ENCODE data around the gene COL15A1. TPM values are rescaled to one million over a fixed set of nuclear protein-coding genes. Genes with fewer than 3 reads are reported as not detected.

The COL15A1 gene
- polyA plus RNA-seq, 1 donor (not counting 4 experiments of a cell fraction or from before 2014, with no cell fraction given): not detected

DNA sequence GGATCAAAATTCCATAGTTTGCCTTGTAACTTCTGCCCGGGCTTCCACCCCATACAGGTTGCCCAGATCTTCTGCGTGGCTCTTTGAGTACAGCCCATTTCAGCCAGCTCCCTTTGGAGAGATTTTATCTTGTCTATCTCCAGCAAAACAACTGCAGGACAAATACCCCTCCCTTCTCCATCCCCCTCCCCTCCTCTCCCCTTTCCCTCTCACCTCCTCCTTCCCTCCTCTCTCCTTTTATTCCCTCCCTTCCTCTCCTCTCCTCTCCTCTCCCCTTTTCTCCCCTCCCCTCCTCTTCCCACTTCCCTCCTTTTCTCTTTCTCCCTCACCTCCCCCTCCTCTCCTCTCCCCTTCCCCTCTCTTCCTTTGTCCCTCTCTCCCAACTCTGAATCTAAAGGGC, 58.2 kb downstream of the COL15A1 start:
- Histone ChIP-seq H3K27me3 (ENCODE audit: control insufficient read depth, extremely low read depth, insufficient read depth, low read length) (peaks cover 19% of the 10 kb centered on the region), H3K9ac (ENCODE audit: control insufficient read depth, extremely low read depth, insufficient read depth, low read length) (no peak overlapping the region), H3K4me3 (ENCODE audit: control insufficient read depth in 2 of 3, extremely low read depth in 1 of 3, insufficient read depth in 2 of 3, low read depth in 1 of 3, low read length in 3 of 3) (no peak overlapping the region), H3K4me1 (ENCODE audit: control insufficient read depth, extremely low read depth, insufficient read depth, low read length) (no peaks in the 10 kb centered on the region), H3K9me3 (ENCODE audit: control insufficient read depth, low read depth, low read length) (no peaks in the 10 kb centered on the region), H2AFZ (ENCODE audit: control insufficient read depth, low read length) (no peak overlapping the region), H3K4me2 (ENCODE audit: control insufficient read depth, extremely low read depth, insufficient read depth, low read depth, low read length) (no peak overlapping the region), H4K20me1 (ENCODE audit: control insufficient read depth, extremely low read depth, insufficient read depth, low read length) (no peaks in the 10 kb centered on the region), H3K36me3 (ENCODE audit: control insufficient read depth in 2 of 2, extremely low read depth in 1 of 2, insufficient read depth in 2 of 2, low read length in 2 of 2) (no peaks in the 10 kb centered on the region), H3K27ac (ENCODE audit: control insufficient read depth, insufficient read depth, low read length) (no peak overlapping the region), H3K79me2 (ENCODE audit: control insufficient read depth, insufficient read depth, low read length) (no peaks in the 10 kb centered on the region), H3K9me1 (ENCODE audit: control insufficient read depth, extremely low read depth, insufficient read depth, low read length) (no peaks in the 10 kb centered on the region)
- FAIRE-seq (no peak), DNase-seq (ENCODE audit: low read depth, low spot score) (no peak)
- dilution Hi-C loops (cut with MboI; ENCODE audit: extremely low pct_ligation_motif_present, low sequenced_read_pairs): loop anchor here (10.0 kb wide), 1 partner anchor 123 kb away; no protein-coding TSS in a partner anchor
- TF ChIP-seq, protein P1, sequence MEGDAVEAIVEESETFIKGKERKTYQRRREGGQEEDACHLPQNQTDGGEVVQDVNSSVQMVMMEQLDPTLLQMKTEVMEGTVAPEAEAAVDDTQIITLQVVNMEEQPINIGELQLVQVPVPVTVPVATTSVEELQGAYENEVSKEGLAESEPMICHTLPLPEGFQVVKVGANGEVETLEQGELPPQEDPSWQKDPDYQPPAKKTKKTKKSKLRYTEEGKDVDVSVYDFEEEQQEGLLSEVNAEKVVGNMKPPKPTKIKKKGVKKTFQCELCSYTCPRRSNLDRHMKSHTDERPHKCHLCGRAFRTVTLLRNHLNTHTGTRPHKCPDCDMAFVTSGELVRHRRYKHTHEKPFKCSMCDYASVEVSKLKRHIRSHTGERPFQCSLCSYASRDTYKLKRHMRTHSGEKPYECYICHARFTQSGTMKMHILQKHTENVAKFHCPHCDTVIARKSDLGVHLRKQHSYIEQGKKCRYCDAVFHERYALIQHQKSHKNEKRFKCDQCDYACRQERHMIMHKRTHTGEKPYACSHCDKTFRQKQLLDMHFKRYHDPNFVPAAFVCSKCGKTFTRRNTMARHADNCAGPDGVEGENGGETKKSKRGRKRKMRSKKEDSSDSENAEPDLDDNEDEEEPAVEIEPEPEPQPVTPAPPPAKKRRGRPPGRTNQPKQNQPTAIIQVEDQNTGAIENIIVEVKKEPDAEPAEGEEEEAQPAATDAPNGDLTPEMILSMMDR (optimal IDR thresholded peaks at IDR 0.05 in 1 of 3, IDR thresholded peaks at IDR 0.05 in 1 of 3, conservative IDR thresholded peaks at IDR 0.05 in 1 of 3; ENCODE audit: extremely low read depth in 1 of 3, insufficient read depth in 2 of 3, low read length in 3 of 3): no peak
- TF ChIP-seq EZH2 (IDR thresholded peaks at IDR 0.05; ENCODE audit: low read length): no peak

DNA sequence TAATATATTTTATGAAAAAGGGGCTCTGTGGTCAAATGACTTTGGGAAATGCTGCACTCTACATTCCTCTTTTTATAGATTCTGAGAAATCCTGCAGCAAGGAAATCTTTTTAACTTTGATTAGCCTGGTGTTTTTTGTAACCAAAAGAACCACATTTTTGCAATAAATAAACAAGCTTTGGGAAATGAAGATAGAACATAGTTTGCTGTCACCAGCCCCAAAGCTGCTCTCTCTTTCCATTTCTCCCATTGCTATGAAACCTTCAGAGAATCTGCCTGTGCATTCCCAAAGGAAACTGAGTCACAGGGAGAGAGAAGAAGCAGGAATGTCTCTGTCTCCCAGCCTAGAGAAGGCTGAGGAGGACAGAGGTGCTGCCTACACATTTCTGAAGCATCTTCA, 59.0 kb downstream of the COL15A1 start:
- Histone ChIP-seq H3K4me3 (ENCODE audit: control insufficient read depth in 2 of 3, extremely low read depth in 1 of 3, insufficient read depth in 2 of 3, low read depth in 1 of 3, low read length in 3 of 3) (no peak overlapping the region), H3K9me3 (ENCODE audit: control insufficient read depth, low read depth, low read length) (no peaks in the 10 kb centered on the region), H3K4me2 (ENCODE audit: control insufficient read depth, extremely low read depth, insufficient read depth, low read depth, low read length) (no peak overlapping the region), H2AFZ (ENCODE audit: control insufficient read depth, low read length) (no peak overlapping the region), H3K9me1 (ENCODE audit: control insufficient read depth, extremely low read depth, insufficient read depth, low read length) (no peaks in the 10 kb centered on the region), H3K27me3 (ENCODE audit: control insufficient read depth, extremely low read depth, insufficient read depth, low read length) (peaks cover 11% of the 10 kb centered on the region), H3K9ac (ENCODE audit: control insufficient read depth, extremely low read depth, insufficient read depth, low read length) (no peak overlapping the region), H3K27ac (ENCODE audit: control insufficient read depth, insufficient read depth, low read length) (no peak overlapping the region), H3K79me2 (ENCODE audit: control insufficient read depth, insufficient read depth, low read length) (no peaks in the 10 kb centered on the region), H3K36me3 (ENCODE audit: control insufficient read depth in 2 of 2, extremely low read depth in 1 of 2, insufficient read depth in 2 of 2, low read length in 2 of 2) (no peaks in the 10 kb centered on the region), H3K4me1 (ENCODE audit: control insufficient read depth, extremely low read depth, insufficient read depth, low read length) (no peaks in the 10 kb centered on the region), H4K20me1 (ENCODE audit: control insufficient read depth, extremely low read depth, insufficient read depth, low read length) (no peaks in the 10 kb centered on the region)
- FAIRE-seq: no peak
- dilution Hi-C loops (cut with MboI; ENCODE audit: extremely low pct_ligation_motif_present, low sequenced_read_pairs): loop anchor here (10.0 kb wide), 1 partner anchor 122 kb away; no protein-coding TSS in a partner anchor
- no peak for DNase-seq (ENCODE audit: low read depth, low spot score)
- TF ChIP-seq, protein P1 (optimal IDR thresholded peaks at IDR 0.05 in 1 of 3, IDR thresholded peaks at IDR 0.05 in 1 of 3, conservative IDR thresholded peaks at IDR 0.05 in 1 of 3; ENCODE audit: extremely low read depth in 1 of 3, insufficient read depth in 2 of 3, low read length in 3 of 3): no peak
- TF ChIP-seq EZH2 (IDR thresholded peaks at IDR 0.05; ENCODE audit: low read length): no peak
